K562 (cell line): Measurements from ENCODE around the gene CTSV. TPM values are rescaled to one million over a fixed set of nuclear protein-coding genes. Genes with fewer than 3 reads are reported as not detected.

Experiments
- BRF1 ChIP-seq: IDR thresholded peaks from 3 replicates; pipeline ENCODE4 v1.6.1; 2011; ENCODE audit warnings: borderline replicate concordance, mild to moderate bottlenecking; ENCODE audit not compliant: insufficient read length; ENCODE audit errors: extremely low read depth
- ETV1 ChIP-seq: fragments of 450-650 bp; conservative IDR thresholded peaks from 2 replicates; pipeline ENCODE4 v1.6.1; 2016; ENCODE audit warnings: missing genetic modification characterization, control low read depth, low read depth, missing compliant biosample characterization
- FOXJ3 ChIP-seq: sonication (generic); formaldehyde crosslinking; IDR thresholded peaks from 2 replicates; pipeline ENCODE4 v1.4.0; 2020; ENCODE audit warnings: mild to moderate bottlenecking, missing genetic modification reagents
- FOXP1 ChIP-seq: sonication (generic); formaldehyde crosslinking; IDR thresholded peaks from 2 replicates; pipeline ENCODE4 v1.8.0; 2022; ENCODE audit warnings: mild to moderate bottlenecking, missing genetic modification reagents
- L3MBTL2 ChIP-seq: fragments of 450-650 bp; IDR thresholded peaks from 2 replicates; pipeline ENCODE4 v1.6.1; 2016; ENCODE audit warnings: mild to moderate bottlenecking, moderate library complexity
- MEF2A ChIP-seq: IDR thresholded peaks from 2 replicates; pipeline ENCODE4 v1.6.1; 2011; ENCODE audit warnings: low read depth, mild to moderate bottlenecking, low read length, moderate library complexity; ENCODE audit not compliant: control insufficient read depth
- MYNN ChIP-seq, 2 experiments: sonication (generic); formaldehyde crosslinking in 1 of 2; IDR thresholded peaks; 2 replicates each; pipeline versions ENCODE4 v1.5.0 to v1.6.1; 2016 to 2020; ENCODE audit warnings: antibody characterized with exemption in 1 of 2, missing genetic modification reagents in 1 of 2
- OTX1 ChIP-seq: fragments of 450-650 bp; formaldehyde crosslinking; IDR thresholded peaks from 2 replicates; pipeline ENCODE4 v1.4.0; 2022; ENCODE audit warnings: mild to moderate bottlenecking
- SIN3B ChIP-seq: fragments of 450-650 bp; IDR thresholded peaks from 2 replicates; pipeline ENCODE4 v1.6.1; 2017; ENCODE audit warnings: low read depth, mild to moderate bottlenecking, moderate library complexity
- SMAD1 ChIP-seq: fragments of 150-350 bp; IDR thresholded peaks from 2 replicates; pipeline ENCODE4 v1.6.1; 2014; ENCODE audit warnings: low read length, low read depth; ENCODE audit not compliant: partially characterized antibody
- ZBED1 ChIP-seq: IDR thresholded peaks from 2 replicates; pipeline ENCODE4 v1.6.1; 2014
- ZNF175 ChIP-seq: fragments of 200-800 bp; sonication (Bioruptor generic); IDR thresholded peaks from 2 replicates; pipeline ENCODE4 v1.6.1; 2016; ENCODE audit warnings: low read depth, mild to moderate bottlenecking, missing genetic modification characterization, missing compliant biosample characterization
- ZNF57 ChIP-seq: fragments of 450-650 bp; formaldehyde crosslinking; IDR thresholded peaks from 2 replicates; pipeline ENCODE4 v1.4.0; 2020; ENCODE audit warnings: mild to moderate bottlenecking, moderate library complexity
- polyA plus RNA-seq, 8 experiments: library from polyadenylated mRNA; depleted of rRNA in 4 of 8; stranded (reverse) in 5 of 8; unstranded in 3 of 8; fragments of >200 nt; fragmentation: Nextera tagmentation in 2 of 8; fragmentation: Illumina TruSeq in 1 of 8; extraction: Ambion mirVana in 2 of 8; extraction: Trizol in 1 of 8; gene quantifications; 2 replicates each; pipeline versions ENCODE4 v1.2.1 to v1.2.3, GENCODE V29; 2011 to 2014; ENCODE audit warnings: inconsistent platforms in 1 of 8, missing spikeins in 1 of 8
- total RNA-seq, 7 experiments: library from RNA; depleted of rRNA in 6 of 7; stranded (reverse); fragments of >200 nt in 6 of 7; fragmentation: Illumina TruSeq in 2 of 7; extraction: Trizol in 2 of 7; gene quantifications; 2 replicates each; pipeline versions ENCODE4 v1.2.1 to v1.2.3, GENCODE V29; 2011 to 2021; ENCODE audit warnings: low replicate concordance in 1 of 7
- TF ChIP-seq, protein P1 (sequence below): IDR thresholded peaks from 2 replicates; pipeline ENCODE4 v1.6.1; 2011; ENCODE audit warnings: borderline replicate concordance, low read depth, mild to moderate bottlenecking, moderate library complexity, low read length; ENCODE audit not compliant: insufficient read depth, poor library complexity, severe bottlenecking
- TF ChIP-seq, protein P2 (sequence below): IDR thresholded peaks from 2 replicates; pipeline ENCODE4 v1.6.1; 2012; ENCODE audit warnings: low read depth, low read length, improper control_type of control experiment, borderline replicate concordance
- TF ChIP-seq, protein P3 (sequence below): fragments of 450-650 bp; formaldehyde crosslinking; IDR thresholded peaks from 2 replicates; pipeline ENCODE4 v1.4.0; 2022; ENCODE audit warnings: mild to moderate bottlenecking, moderate library complexity
- TF ChIP-seq, protein P4 (sequence below): sonication (generic); formaldehyde crosslinking; IDR thresholded peaks from 2 replicates; pipeline ENCODE4 v1.9.0; 2022; ENCODE audit warnings: mild to moderate bottlenecking, missing genetic modification reagents

CTSV gene
- total and polyA plus RNA-seq, 9 of the 15 experiments (the other 6 are each of a cell fraction or from before 2014, with no cell fraction given), result 0.06 to 0.39 (median 0.16) TPM; not detected in 3

DNA sequence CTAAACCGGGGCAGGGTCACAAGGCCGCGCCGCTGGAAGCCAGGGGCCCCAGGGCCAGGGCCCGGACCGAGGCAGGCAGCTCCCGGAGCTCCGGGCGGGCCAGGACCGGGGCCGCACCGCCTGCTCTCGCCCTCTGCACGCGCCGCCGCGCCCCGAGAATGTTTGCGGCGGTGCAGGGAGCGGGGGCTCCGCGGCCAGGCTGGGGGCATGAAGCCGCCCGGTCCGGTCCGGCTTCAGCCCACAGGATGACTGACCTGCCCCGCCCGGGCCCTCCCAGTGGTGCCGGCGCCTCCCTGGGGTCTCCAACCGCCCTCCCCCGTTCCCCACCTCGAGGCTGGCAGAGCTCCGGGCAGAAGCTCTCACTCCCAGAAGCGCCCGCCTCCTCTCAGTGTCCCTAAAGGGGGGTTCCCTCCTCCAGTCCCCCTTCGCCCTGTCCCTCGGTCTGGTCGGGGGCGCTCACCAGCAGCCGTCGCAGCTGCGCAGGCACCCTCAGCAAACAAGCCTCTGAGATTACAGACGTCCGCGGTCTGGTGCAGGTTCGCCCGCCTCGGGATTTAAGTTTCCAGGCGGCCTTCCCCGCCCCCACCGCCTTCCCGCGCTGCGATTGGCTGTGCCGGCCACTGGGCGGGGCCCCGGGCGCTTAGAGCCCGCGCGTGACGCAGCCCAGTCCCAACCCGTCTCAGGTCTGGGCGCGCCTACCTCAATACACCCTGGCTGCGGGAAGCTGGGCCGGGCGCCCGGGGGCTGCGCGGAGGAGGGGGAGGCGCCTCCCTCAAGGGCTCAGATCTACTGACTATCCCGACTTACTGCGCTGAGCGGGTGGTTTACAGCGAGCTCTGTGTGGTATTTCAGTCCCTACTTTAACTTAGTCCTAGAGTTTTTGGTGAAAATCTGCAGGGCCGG is at the start of gene CTSV (continued):
- TF ChIP-seq, protein P1, sequence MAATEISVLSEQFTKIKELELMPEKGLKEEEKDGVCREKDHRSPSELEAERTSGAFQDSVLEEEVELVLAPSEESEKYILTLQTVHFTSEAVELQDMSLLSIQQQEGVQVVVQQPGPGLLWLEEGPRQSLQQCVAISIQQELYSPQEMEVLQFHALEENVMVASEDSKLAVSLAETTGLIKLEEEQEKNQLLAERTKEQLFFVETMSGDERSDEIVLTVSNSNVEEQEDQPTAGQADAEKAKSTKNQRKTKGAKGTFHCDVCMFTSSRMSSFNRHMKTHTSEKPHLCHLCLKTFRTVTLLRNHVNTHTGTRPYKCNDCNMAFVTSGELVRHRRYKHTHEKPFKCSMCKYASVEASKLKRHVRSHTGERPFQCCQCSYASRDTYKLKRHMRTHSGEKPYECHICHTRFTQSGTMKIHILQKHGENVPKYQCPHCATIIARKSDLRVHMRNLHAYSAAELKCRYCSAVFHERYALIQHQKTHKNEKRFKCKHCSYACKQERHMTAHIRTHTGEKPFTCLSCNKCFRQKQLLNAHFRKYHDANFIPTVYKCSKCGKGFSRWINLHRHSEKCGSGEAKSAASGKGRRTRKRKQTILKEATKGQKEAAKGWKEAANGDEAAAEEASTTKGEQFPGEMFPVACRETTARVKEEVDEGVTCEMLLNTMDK, result no peak
- no peak for TF ChIP-seq ZNF175 (CRISPR knock-in tag)
- TF ChIP-seq MEF2A, result no peak
- TF ChIP-seq, protein P2, sequence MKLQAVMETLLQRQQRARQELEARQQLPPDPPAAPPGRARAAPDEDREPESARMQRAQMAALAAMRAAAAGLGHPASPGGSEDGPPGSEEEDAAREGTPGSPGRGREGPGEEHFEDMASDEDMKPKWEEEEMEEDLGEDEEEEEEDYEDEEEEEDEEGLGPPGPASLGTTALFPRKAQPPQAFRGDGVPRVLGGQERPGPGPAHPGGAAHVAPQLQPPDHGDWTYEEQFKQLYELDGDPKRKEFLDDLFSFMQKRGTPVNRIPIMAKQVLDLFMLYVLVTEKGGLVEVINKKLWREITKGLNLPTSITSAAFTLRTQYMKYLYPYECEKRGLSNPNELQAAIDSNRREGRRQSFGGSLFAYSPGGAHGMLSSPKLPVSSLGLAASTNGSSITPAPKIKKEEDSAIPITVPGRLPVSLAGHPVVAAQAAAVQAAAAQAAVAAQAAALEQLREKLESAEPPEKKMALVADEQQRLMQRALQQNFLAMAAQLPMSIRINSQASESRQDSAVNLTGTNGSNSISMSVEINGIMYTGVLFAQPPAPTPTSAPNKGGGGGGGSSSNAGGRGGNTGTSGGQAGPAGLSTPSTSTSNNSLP, result no peak
- TF ChIP-seq, protein P3, sequence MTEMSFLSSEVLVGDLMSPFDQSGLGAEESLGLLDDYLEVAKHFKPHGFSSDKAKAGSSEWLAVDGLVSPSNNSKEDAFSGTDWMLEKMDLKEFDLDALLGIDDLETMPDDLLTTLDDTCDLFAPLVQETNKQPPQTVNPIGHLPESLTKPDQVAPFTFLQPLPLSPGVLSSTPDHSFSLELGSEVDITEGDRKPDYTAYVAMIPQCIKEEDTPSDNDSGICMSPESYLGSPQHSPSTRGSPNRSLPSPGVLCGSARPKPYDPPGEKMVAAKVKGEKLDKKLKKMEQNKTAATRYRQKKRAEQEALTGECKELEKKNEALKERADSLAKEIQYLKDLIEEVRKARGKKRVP (CRISPR knock-in tag), result no peak
- TF ChIP-seq OTX1 (CRISPR knock-in tag), result no peak
- peak; percentile 73 for TF ChIP-seq L3MBTL2
- TF ChIP-seq, protein P4, sequence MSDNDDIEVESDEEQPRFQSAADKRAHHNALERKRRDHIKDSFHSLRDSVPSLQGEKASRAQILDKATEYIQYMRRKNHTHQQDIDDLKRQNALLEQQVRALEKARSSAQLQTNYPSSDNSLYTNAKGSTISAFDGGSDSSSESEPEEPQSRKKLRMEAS (CRISPR knock-in tag), result no peak
- no peak for TF ChIP-seq BRF1
- no peak for TF ChIP-seq ETV1 (tag)
- no peak for TF ChIP-seq MYNN (IDR thresholded peaks at IDR 0.05)
- no peak for TF ChIP-seq MYNN (CRISPR knock-in tag; IDR thresholded peaks at IDR 0.05)
- TF ChIP-seq SMAD1, result no peak
- TF ChIP-seq ZBED1, result no peak
- no peak for TF ChIP-seq SIN3B
- TF ChIP-seq ZNF57 (CRISPR knock-in tag), result no peak
- TF ChIP-seq FOXJ3 (CRISPR knock-in tag), result no peak
- TF ChIP-seq FOXP1, result no peak
